Measurements from ENCODE around the gene PMPCB.

Gene PMPCB

DNA sequence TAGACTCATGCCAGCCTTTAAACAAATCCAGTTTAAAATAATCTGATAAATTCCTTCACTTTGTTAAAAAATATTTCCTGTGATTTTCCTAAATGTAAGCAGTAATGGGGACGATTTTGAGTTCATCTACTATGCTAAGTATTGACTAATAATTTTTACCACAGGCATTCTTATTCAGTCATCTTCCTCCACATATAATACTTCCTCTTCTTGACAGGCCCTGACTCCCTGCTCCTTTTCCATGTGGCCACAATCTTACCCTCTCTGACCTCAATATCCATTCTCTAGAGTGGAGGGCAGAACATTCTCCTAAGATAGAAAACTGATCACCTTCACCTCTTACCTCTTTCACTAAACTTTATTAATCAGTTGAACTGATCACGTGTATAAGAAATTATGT lies 39.5 kb downstream of the PMPCB start:
- DNase-seq (ENCODE audit: low read depth): no peak

DNA sequence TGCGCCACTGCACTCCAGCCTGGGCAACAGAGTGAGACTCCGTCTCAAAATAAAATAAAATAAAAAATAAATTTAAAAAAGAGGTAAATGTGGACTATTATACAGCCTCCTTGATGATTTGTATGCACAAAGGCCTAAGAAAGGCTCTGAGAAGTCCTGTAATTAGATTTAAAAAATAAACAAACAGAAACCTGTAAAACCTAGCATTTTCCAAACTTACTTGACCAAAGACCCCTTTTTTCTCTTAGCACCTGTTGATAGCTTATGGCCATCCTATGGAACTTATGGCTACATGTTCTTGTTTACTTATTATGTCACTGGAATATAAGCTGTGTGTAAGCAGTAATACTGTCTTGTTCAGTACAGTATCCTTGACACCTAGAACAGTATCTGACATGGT lies 41.6 kb downstream of the PMPCB start:
- DNase-seq (ENCODE audit: low read depth): no peak

DNA sequence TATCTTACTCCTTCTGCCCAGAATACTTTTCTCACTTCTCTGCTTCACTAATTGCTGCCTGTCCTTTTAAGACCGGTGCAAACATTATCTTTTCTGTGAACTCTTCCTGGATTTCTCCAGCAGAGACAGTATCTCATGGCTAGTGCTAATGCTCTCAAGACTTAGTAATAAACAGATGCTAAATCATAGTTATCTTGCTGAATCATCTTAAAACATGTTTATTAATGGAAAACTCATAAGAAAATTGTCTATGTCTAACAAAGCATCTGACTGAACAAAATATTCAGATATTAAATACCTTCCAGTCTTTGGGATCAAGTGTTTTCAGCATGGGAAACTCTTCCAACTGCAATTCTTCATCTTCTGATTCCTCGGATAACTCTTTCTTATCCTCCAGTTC lies 44.2 kb downstream of the PMPCB start:
- DNase-seq (ENCODE audit: low read depth): no peak

DNA sequence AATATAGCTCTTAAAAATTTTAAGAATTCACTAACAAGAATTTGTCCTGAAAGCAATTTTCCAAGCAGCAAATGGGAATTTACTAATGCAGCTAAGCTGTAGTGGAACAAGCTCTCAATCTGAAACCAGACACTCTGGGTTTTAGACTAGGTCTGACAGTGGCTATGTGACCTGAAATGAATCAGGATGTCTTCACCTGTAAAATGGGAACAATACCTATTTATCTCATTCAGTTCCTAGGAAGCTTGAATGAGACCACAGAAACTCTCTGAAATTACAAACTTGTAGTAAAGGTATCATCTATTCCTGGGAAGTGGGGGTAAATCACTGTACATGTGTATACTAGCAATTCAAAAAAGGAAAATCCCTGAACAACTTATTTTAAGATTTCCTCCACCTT lies 46.1 kb downstream of the PMPCB start:
- no peak for DNase-seq (ENCODE audit: low read depth)

DNA sequence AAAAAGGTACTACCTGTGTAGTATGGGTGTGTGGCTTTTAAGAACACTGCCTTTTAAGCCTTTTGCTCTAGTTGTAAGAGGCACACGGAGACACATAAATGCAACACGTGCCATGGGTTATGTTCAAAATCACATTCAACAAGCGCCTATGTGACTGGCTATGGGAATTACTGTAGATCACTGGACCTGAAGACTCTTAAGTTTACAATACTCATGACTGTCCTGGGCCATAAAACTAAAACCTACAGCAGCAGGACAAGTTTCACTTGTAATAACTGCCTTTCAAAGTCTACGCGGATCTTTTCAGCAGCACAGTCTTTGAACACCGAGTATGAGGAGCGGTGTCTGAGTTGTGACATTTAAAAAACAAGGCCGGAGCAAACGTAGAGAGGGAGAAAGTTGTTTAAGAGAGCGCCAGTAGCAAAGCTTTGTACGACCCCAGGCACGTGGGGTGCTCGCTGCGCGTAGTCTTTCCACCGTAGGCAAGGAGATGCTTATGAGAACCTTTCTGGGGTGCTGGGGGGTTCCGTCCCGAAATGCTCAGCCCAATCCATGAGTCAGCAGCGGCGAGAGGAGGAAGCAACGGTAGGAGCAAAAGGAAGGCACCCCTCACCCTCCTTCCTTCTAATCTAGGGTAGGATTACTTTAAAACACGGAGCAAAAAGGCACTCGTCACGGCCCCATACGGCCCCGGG lies 46.7 kb downstream of the PMPCB start:
- DNase-seq (ENCODE audit: low read depth): peak; percentile 10

DNA sequence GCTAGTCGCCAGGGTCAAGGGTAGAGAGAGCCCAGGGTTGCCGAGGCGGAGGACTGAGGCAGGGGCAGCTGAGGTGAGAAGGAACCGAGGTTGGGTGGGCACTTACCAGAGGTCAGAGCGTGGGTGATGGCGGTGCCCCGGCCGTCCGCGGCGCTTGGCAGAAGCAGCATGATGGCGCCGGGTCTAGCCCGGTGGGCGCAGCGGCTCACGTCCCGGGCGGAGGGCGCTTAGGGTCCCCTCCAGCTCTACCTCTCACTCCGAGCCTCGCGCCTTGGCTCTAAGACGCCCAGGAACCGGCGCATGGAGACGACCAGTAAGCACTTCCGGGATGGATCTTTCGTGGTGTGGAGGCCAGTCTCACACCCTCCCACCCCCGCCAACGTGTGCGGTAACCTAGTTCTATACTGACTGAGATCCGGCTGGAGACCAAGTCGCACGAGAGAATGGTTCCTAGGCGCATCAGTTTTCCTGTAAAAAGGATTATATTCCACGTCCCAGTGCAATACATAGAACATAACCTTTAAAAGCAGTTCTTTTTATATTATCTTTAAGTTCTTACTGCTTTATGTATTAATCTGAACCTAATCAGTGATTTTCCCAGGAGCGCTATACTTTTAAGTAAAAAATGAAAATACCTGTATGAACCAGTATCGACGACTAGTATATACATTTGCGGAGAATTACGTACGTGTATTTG lies 47.4 kb downstream of the PMPCB start, which contains the start of gene DNAJC2:
Gene DNAJC2 (minus strand): TSS at position 315 of the 697 bp plus-strand sequence. CDS start 145 bp downstream, at position 170.
- DNase-seq (ENCODE audit: low read depth): peak; percentile 67

DNA sequence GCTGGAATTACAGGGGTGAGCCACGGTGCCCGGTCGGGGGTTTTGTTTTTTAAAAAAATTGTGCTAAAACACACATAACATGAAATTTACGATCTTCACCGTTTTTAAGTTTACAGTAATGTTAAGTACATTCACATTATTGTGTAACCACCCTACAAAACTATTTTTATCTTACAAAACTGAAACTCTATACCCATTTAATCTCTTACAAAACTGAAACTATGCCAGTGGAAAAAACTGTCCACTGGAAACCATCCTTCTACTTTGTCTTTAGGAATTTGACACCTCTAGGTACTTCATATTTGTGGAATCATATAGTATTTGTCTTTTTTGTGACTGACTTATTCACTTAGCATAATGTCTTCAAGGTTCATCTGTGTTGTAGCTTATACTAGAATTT lies 49.2 kb downstream of the PMPCB start:
- DNase-seq (ENCODE audit: low read depth): no peak

DNA sequence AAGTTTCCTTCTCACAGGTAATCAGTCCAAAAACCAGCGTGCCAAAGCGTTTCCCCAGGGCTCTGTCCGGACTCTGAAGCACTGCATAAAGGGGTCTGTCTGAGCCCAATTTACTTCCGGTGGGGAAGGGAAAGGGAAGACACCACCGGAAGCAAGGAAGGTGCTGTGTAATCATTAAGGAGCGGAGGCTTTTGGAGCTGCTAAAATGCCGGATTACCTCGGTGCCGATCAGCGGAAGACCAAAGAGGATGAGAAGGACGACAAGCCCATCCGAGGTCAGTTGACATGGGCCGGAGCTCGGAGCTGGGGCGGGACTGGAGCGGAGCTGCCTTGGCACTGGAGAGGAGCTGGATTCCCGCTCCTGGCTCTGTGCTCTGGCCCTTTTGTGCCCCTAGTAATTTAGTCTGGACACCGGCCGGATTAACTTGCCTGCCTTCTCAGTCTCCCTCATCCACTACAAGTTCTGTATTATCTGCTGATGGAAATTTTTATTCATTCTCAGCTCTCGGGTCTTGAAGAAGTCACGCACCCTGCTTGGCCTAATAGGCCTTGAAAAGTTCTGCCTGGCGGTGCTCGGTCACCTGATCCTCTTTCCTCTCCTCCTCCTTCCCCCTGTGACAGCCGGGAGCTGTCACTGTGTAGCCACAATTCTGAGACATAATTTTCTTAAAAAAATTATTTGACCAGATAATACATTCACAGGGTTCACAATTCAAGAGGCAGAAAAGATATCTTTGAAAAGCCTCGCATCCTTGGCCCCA lies 50.5 kb downstream of the PMPCB start, which contains the start of gene PSMC2:
Gene PSMC2 (plus strand): TSS at position 137 of the 761 bp plus-strand sequence. CDS start 69 bp downstream, at position 206.
- DNase-seq (ENCODE audit: low read depth): peak; percentile 64

DNA sequence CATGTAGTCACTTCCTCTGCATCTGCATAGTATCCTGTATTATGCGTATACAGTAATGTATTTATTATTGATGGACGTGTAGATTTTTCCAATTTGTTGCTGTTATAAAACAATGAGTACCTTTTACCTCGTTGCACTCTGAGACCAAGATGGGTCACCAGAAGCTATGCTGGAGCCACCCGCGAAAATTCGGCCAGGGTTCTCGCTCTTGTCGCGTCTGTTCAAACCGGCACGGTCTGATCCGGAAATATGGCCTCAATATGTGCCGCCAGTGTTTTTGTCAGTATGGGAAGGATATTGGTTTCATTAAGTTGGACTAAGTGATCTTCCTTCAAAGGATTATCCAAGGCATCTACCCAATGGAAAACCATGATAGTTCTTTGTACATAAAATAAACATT lies 51.2 kb downstream of the PMPCB start:
- no peak for DNase-seq (ENCODE audit: low read depth)

DNA sequence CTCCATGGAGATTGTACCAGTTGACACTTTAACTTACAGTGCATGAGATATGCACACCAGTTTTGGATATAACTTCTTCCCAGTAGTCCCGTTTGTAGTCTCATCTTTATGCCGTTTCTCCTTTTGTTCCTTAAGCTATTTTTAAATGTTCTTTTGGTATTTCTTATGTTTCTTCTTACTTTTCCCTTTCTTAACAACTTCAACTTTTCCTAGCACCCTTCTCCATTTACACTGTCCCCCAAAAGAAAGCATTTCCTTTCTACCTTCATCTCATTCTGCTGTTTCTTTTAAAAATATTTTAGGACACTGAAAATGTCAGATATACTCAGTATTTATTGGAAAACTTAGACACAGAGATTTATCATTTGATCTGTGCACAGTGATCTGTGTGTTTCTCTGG lies 51.7 kb downstream of the PMPCB start:
- no peak for DNase-seq (ENCODE audit: low read depth)

DNA sequence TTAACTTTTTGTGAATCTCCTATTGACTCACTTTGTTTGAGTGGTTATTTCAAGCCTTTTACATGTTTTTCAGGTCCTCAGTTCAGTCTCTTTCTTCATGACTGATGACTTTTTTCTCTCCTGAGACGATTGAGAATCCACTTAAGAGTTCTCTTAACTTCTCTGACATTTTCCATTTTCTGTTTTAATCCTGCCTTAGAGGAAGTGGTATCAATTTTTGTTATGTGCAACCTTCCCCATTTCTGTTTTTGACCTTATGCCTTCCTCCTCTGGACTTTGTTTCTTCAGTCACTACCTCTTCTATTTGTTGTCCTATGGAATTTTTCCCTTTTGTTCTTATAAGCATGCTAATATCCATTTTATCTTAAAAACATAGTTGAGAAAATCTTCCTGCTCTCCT lies 52.6 kb downstream of the PMPCB start:
- no peak for DNase-seq (ENCODE audit: low read depth)
